HG02943 (cell line): ENCODE results near the gene SRP9.
A peak's percentile ranks its signal among the peaks of the same experiment; 100 is the strongest.

Source experiments
- ATAC-seq: cut with Tn5 transposase; IDR thresholded peaks from one replicate; pipeline ENCODE4 v1.9.1; 2021; ENCODE audit warnings: mild to moderate bottlenecking, low read depth, moderate library complexity; ENCODE audit not compliant: unreplicated experiment

Gene SRP9, protein sequence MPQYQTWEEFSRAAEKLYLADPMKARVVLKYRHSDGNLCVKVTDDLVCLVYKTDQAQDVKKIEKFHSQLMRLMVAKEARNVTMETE

GRCh38 chr1:225777583-225778336 is at the start of gene SRP9:
Gene SRP9 (plus strand): TSS chr1:225777826. CDS start chr1:225777941, 115 bp downstream.
- ATAC-seq: peak; percentile 99

DNA sequence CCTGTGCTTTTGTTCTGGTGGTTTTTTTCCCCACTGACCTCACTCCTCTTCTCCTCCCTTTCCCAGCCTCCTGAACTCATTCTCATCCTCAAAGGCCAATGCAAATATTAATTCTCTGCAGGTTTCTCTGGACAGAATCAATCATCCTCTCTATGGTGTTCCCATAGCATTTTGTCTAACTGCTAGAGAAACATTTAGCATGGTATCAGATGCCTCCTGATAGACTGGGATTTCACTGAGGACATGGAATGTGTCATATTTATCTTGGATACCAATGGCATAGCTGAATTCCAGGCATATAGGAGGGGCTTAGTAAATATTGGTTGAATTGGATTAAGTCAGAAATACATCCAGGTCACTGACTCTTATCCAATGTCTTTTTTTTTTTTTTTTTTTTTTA is 46.1 kb upstream of the SRP9 start:
- no peak for ATAC-seq

DNA sequence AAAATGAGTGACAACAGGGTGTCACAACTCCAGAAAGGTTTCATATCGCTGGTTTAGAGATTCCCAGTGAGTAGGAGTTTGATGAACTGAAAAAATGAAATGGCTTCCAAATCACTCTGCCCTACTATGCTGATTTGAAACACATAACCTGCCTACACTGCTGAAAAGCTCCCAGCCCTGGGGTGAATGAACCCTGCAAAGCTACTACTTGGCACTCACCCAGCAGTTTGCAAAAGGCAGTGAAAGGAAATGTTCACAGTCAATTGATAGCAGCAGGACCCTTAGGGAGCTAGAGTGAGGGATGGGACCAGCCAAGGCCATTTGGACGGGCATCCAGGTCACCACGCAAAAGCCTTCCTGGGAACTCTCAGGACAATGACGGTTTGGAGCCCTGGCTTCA is 44.4 kb upstream of the SRP9 start:
- no peak for ATAC-seq

GRCh38 chr1:225735252-225736149 is 42.1 kb upstream of the SRP9 start:
- no peak for ATAC-seq

DNA sequence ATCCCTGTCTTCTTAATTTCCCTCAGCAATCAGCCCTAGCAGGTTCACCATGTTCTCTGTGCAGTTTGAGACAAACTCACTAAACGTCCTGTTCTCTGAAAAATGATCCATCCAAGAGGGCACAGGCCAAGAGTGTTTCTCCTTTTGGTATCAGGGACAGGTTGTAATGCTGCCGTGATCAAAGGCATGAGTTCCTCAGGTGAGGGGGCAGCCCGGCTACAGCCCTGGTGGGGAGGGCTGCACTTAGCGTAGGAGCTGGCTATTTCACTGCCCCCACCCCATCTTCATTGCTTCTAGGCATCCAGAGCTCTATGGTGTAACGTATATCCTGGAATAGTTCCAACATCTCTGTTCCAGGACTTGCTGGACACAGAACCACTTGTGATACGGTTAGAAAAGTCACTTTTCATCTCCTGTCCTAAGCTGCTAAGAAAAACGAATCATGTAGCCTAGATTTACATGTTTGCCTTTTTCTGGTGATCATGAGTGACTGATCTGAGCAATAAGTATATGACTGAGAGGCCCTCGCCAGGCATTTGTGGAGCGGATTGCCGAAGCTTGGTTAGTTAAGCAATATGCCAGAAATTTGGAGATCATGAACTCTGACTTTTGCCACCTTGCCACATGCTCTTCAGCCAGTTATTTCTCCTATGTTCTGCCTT is 41.1 kb upstream of the SRP9 start:
- ATAC-seq: no peak

GRCh38 chr1:225737161-225737560 is 40.5 kb upstream of the SRP9 start:
- no peak for ATAC-seq

GRCh38 chr1:225737866-225738265 is 39.8 kb upstream of the SRP9 start:
- no peak for ATAC-seq

DNA sequence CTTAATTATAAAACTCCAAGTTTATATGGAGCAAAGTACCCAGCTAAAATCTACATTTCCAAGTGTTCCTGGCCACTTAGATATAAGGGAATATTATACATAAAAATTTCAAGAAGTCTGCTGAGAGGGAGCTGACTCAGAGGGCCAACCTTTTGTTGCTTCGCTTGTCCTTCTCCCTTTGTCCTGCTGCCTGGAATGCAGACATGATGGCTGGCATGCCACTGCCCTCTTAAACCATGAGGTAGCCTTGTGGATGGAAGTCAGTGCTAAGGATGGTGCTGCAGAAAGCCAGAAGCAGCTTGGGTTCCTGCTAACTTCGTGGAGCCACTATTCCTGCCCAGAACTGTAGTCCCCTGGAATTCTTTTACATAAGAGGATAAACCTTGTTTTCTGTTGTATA is 38.9 kb upstream of the SRP9 start:
- ATAC-seq: no peak

GRCh38 chr1:225739542-225740107 is 38.0 kb upstream of the SRP9 start:
- no peak for ATAC-seq

- ATAC-seq: no peak
These were observed 32.9 kb upstream of the SRP9 start for GRCh38 chr1:225744745-225745144.

DNA sequence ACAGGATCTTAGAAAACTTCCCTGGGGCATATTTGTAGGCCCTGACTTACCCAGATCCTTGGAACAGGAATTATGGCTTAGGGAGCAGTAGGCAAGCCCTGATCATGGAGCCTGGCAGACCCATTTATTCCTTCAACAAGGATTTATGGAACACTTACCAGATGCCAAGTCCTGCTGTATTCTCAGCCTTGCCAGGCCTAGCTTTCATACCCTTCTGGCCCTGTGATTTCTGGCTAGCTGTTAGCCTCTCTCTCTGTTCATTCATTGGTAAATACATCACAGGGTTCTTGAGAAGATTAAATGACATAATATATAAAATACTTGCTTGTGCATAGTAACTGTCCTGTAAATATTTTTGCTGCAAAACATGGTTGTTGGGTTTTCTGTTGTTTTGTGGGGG is 32.4 kb upstream of the SRP9 start:
- ATAC-seq: no peak

GRCh38 chr1:225746361-225747179 is 31.1 kb upstream of the SRP9 start:
- peak; percentile 63 for ATAC-seq

- ATAC-seq: no peak
These were observed 30.1 kb upstream of the SRP9 start for GRCh38 chr1:225747566-225747965.

DNA sequence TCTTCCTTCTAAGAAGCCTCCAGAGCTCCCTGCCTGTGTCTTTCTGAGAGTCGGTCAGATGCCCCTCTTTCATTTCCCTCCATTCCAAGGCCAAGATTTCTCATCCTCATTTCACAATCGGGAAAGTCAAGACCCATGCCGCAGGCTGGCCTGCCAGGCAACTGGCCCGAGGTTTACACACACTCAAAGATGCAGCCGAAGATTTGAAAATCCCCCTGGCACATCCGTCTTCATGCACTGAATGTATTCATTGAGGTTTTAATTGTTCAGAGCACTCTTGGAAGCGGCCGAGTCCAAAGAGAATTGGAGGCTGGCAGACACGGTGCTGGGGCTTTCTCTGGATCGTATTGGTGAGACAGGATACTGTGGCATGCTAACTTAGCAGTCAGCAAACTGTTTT is 29.1 kb upstream of the SRP9 start:
- ATAC-seq: no peak

- ATAC-seq: no peak
These were observed 27.9 kb upstream of the SRP9 start for GRCh38 chr1:225749706-225750105.

- ATAC-seq: no peak
These were observed 27.2 kb upstream of the SRP9 start for GRCh38 chr1:225750420-225750819.

DNA sequence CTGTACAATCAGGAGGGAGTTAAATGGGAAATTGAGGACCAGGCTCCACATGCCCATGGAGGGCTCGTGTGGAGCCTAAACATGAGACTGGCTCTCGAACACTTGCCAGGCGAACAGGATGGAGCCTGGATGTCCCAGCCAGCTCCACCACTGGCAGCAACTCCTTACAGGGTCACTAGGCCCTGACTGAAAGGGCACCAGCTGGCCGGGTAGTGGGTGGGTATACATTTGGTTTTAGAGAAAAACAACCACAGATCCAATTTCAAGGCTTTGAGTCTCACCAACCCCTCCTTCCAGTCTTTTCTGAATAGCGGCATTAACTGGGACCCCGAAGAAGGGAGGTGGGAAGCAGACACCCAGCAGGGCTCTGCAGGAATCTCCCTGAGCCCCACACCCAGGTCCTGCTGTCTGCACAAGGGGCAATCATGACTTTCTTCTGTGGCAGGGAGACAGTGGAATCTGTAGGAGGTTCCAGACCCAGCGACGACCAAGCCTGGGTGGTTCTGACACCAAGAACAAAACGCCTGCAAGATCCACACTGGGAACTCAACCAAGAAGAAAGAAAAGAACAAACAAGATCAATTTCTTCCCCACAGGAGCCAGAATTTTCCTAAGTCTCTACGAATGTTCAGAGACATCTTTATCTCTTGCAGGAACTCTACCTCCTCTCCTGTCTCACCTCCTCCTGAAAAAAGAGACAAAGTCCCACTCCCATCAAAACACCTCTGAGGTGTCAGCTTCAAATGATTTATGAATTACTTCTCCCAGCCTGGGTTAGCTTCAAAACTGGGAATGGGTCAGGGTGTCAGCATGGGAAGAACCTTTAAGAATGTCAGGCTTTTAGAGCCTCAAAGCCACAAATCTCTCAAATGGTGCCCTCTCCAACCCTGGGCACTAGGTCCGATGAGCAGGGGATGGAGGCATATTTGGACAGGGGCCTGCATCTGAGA is 26.5 kb upstream of the SRP9 start:
- no peak for ATAC-seq

DNA sequence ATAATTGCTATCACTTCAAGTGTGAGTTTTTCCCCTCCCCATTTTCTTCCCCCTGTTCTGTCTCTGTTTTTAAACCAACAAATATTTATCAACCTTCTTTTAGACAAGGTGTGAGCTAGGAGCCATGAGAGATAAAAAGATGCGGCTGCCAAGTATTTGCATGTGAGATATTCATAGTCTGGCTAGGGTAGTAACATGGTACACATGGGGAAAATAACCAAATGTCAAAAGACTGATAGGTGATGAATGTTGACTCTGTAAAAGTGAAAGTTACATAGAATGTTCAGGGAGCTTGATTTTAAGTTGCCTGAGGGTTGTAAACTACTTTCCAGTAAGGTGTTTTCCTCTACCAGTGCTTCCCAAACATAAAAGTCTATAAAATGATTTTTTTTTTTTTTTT is 25.4 kb upstream of the SRP9 start:
- no peak for ATAC-seq
